ENCODE results near the gene C7orf25. TPM values are rescaled to one million over a fixed set of nuclear protein-coding genes. Genes with fewer than 3 reads are reported as not detected.

C7orf25 gene
- total and polyA plus RNA-seq, 10 donors = 1.7 to 19.5 (median 5.6) TPM

DNA sequence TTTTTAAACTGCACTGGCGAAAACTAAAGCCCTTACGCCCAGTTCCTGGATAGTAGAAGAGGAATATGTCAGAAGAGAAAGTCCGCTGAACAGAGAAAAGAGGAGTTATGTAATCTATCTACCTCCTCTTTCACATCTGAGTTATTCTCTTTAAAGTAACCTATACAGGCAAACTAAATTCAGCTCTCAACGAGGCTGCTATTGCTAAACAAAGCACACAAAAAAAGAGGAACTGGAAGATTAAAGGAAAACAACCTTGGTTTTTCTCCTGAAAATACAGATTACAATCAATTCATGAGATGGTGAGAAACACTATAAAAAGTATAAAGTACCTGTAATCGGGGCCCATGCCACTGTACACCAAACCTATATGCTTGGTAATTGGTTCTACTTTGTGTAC is 14.3 kb upstream of the C7orf25 start:
- Histone ChIP-seq H3K36me3 (peaks cover 2 to 68% (median 50%) of the 10 kb centered on the region in 6 donors), H3K27me3 (replicated peaks in 1 of 7) (no peaks in the 10 kb centered on the region), H3K27ac (peak overlapping the region in 4 of 8 donors; percentile 31 to 55 (median 36)), H3K4me3 (no peak overlapping the region), H3K9me3 (no peaks in the 10 kb centered on the region), H3K4me1 (peaks cover 17 to 85% (median 57%) of the 10 kb centered on the region in 6 donors)
- WGBS, 5 donors = 46 to 67% (median 55%) methylated on average over 5 of the region's 5 CpGs
- no peak for DNase-seq
- TF ChIP-seq POLR2A (IDR thresholded peaks at IDR 0.05) (no peak), POLR2AphosphoS5 (IDR thresholded peaks at IDR 0.05) (no peak)
- TF ChIP-seq, protein P1, sequence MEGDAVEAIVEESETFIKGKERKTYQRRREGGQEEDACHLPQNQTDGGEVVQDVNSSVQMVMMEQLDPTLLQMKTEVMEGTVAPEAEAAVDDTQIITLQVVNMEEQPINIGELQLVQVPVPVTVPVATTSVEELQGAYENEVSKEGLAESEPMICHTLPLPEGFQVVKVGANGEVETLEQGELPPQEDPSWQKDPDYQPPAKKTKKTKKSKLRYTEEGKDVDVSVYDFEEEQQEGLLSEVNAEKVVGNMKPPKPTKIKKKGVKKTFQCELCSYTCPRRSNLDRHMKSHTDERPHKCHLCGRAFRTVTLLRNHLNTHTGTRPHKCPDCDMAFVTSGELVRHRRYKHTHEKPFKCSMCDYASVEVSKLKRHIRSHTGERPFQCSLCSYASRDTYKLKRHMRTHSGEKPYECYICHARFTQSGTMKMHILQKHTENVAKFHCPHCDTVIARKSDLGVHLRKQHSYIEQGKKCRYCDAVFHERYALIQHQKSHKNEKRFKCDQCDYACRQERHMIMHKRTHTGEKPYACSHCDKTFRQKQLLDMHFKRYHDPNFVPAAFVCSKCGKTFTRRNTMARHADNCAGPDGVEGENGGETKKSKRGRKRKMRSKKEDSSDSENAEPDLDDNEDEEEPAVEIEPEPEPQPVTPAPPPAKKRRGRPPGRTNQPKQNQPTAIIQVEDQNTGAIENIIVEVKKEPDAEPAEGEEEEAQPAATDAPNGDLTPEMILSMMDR (IDR thresholded peaks at IDR 0.05 in 8 of 11, conservative IDR thresholded peaks at IDR 0.05 in 3 of 11) = no peak
- intact Hi-C loops (cut with DNase I; ENCODE audit: low total_unique reads) = no loop called here

DNA sequence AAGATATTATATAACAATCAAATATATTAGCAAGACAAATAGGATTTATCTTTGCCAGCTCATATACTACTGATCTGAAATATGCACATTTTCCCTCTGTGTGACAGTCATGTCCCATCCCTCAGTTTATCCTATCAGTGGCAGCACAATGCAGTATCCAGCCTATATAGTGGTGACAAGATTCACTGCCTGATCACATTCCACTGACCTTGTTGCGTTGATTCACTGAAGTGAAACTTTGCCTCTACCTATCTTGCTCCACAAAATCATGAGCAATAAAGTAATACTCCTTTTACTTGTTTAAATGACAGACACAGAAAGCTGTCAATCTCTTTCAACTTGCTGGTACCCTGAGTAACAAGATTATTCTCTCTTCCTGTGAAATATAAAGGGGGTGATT is 13.8 kb upstream of the C7orf25 start:
- H3K4me1 ChIP-seq = peaks cover 17 to 79% (median 51%) of the 10 kb centered on the region in 6 donors
- TF ChIP-seq, protein P1 (IDR thresholded peaks at IDR 0.05 in 8 of 11, conservative IDR thresholded peaks at IDR 0.05 in 3 of 11) = no peak
- TF ChIP-seq POLR2AphosphoS5 (IDR thresholded peaks at IDR 0.05) = no peak
- TF ChIP-seq POLR2A (IDR thresholded peaks at IDR 0.05) = no peak
- no peak for DNase-seq
- H3K27ac ChIP-seq = peak overlapping the region in 3 of 8 donors; percentile 31 to 55 (median 38)
- no peak overlapping the region for H3K4me3 ChIP-seq
- peaks cover 2 to 74% (median 55%) of the 10 kb centered on the region in 6 donors for H3K36me3 ChIP-seq
- H3K27me3 ChIP-seq (replicated peaks in 1 of 7) = no peaks in the 10 kb centered on the region
- no peaks in the 10 kb centered on the region for H3K9me3 ChIP-seq
- WGBS, 5 donors = 90 to 100% (median 95%) methylated on average over 1 of the region's 1 CpG
- intact Hi-C loops (cut with DNase I; ENCODE audit: low total_unique reads) = no loop called here

GRCh38 chr7:42924223-42924838 is 12.5 kb upstream of the C7orf25 start:
- intact Hi-C loops (cut with DNase I; ENCODE audit: low total_unique reads) = no loop called here

More at GRCh38 chr7:42924223-42924838, 12.5 kb upstream of the C7orf25 start:
- Histone ChIP-seq H3K36me3 (peaks cover 2 to 87% (median 65%) of the 10 kb centered on the region in 6 donors), H3K27ac (no peak overlapping the region), H3K4me3 (no peak overlapping the region), H3K9me3 (no peaks in the 10 kb centered on the region), H3K27me3 (replicated peaks in 1 of 7) (no peaks in the 10 kb centered on the region), H3K4me1 (peaks cover 11 to 66% (median 38%) of the 10 kb centered on the region in 6 donors)
- TF ChIP-seq POLR2A (IDR thresholded peaks at IDR 0.05) (no peak), POLR2AphosphoS5 (IDR thresholded peaks at IDR 0.05) (no peak)
- TF ChIP-seq, protein P1 (IDR thresholded peaks at IDR 0.05 in 8 of 11, conservative IDR thresholded peaks at IDR 0.05 in 3 of 11) = no peak
- WGBS, 5 donors = 75 to 91% (median 83%) methylated on average over 5 of the region's 5 CpGs
- no peak for DNase-seq
